ENCODE measurements around the gene CHST15. TPM values are rescaled to one million over a fixed set of nuclear protein-coding genes. Genes with fewer than 3 reads are reported as not detected.

CHST15 gene
- total RNA-seq, 2 experiments from 2014 or later: 0.12 to 0.25 TPM

DNA sequence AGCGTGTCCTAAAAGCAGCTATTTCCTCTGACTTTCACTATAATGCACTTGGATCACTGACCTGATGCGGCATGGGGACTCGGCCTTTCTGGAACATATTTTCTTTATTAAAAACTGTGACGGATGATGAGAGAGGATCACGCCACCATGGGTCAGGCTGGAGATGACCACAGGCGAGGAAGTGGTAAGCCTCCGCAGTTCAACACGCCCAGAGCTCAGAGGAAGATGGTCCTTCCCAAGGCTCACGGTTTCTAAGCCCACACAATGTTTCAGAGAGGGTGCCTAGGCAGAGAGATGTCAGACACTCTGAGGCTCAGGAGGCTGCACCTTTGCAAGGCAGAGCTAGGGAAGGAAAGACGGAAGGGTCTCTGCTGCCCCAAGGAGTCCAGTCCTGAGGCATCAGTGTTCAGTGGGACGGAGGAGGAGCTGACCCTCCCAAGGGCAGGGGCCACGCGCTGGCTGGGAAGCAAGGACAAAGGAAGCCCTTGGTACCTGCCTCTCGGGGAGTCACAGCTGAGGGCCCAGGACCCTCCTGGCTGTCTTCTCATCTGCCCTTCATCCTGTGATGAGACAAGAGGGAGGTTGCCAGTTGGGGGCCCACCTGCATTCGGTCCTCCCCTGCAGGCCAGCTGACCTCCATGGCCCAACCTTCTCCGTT is 9.5 kb downstream of the CHST15 start:
- Mint-ChIP-seq H3K27me3 (peaks cover 5% of the 10 kb centered on the region), H3K4me1 (no peaks in the 10 kb centered on the region), H3K36me3 (no peaks in the 10 kb centered on the region), H3K9me3 (no peaks in the 10 kb centered on the region), H3K4me3 (no peak overlapping the region), H3K27ac (no peak overlapping the region)
- no peak for DNase-seq

DNA sequence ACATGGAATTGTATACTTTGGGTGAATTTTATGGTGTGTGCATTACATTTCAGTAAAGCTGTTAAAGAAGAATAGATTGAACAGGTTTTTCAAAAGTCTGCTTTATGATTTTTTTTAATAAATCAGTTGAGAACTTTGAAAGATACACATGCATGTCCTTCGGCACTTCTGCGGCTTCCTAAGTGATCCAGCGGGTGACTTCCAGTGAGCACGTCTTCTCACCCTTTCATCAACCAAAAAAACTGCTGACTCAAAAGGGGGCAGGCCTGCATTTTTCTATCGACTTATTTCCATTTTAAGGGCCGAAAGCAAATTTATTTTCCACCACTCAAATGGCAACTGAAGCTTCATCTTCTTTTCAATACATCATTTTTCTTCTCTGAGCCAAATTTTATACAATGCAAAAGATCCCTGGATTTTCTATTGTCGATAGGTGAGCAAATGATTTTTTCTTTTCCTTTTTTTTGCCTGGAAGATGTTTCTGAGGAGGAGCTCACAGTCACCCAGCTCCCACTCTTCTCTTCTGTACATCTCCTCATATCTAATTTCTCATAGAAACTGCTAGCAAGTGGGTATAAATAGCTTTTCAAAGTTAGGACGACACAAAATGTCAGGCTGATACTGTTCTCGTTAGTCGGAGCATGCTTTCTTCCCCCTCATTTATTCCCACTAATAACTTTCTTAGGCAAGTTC is 10.2 kb downstream of the CHST15 start:
- H3K36me3 Mint-ChIP-seq: no peaks in the 10 kb centered on the region
- no peak overlapping the region for H3K27ac Mint-ChIP-seq
- H3K27me3 Mint-ChIP-seq: peaks cover under 1% of the 10 kb centered on the region
- no peaks in the 10 kb centered on the region for H3K9me3 Mint-ChIP-seq
- H3K4me3 Mint-ChIP-seq: no peak overlapping the region
- no peak for DNase-seq
- H3K4me1 Mint-ChIP-seq: no peaks in the 10 kb centered on the region

DNA sequence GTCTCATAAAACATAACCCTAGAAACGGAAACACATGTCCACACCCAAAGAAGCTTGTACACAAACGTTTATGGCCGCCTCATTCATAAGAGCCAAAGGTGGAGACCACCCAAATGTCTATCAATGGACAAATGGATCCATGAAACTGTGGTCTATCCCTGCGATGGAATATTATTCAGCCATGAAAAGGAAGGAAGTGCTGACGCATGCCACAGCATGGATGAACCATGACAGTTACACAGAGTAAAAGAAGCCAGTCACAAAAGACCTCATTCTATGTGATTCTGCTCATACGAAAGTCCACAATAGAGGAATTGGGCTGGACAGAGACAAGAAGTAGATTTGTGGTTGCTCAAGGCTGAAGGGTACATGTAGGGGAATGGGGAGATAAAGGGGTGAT is 10.8 kb downstream of the CHST15 start:
- no peaks in the 10 kb centered on the region for H3K9me3 Mint-ChIP-seq
- H3K4me1 Mint-ChIP-seq: no peaks in the 10 kb centered on the region
- no peaks in the 10 kb centered on the region for H3K27me3 Mint-ChIP-seq
- H3K36me3 Mint-ChIP-seq: no peaks in the 10 kb centered on the region
- DNase-seq: no peak
- no peak overlapping the region for H3K4me3 Mint-ChIP-seq
- H3K27ac Mint-ChIP-seq: no peak overlapping the region

DNA sequence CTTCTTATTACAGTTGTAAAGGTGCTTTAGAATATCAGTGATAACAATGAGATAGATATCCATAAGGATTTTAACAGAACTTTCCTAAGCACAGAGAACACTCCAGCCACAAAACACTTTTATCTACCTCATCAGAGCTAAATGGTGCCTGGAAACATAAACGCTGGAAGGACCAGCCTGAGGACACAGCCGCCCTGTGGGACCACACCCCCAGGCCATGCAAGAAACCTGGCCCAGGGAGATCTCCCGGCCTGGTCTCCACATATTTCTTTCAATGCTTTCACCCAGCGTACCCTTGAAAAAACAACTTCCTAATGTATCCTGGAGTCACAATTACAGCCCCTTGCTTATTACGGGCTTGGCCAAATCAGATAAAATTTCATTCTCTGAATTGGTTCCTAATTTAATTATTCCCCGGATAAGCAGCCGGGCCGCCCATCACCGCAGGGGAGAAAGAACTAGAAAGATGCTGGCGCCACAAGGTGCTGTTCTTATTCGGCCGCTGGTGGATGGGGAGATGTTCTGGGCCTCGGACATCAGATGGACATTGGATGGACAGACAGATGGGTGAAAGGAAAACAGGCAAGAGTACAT is 11.8 kb downstream of the CHST15 start:
- H3K4me3 Mint-ChIP-seq: no peak overlapping the region
- H3K27ac Mint-ChIP-seq: no peak overlapping the region
- no peaks in the 10 kb centered on the region for H3K4me1 Mint-ChIP-seq
- no peaks in the 10 kb centered on the region for H3K36me3 Mint-ChIP-seq
- no peaks in the 10 kb centered on the region for H3K27me3 Mint-ChIP-seq
- no peaks in the 10 kb centered on the region for H3K9me3 Mint-ChIP-seq
- no peak for DNase-seq

DNA sequence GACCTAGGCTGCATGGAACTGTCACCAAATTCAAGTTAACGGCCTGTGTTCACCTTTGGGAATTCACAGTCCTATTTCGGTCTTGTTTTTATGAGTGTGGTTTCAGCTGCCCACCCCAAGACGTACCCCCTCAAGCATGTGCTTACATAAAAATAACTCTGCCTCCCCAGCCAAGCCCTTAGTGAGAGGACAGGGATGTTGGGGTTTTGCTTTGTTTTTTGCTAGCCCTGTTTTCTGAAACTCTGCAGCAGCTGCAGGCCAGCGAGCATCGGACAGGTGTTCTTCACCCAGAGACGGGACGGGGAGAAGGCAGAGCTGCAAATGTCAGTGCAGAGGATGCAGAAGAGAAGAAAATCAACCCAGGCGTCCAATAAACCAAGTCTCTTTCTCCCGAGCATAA is 13.5 kb downstream of the CHST15 start:
- no peaks in the 10 kb centered on the region for H3K27me3 Mint-ChIP-seq
- DNase-seq: no peak
- H3K4me1 Mint-ChIP-seq: no peaks in the 10 kb centered on the region
- no peaks in the 10 kb centered on the region for H3K9me3 Mint-ChIP-seq
- no peaks in the 10 kb centered on the region for H3K36me3 Mint-ChIP-seq
- H3K27ac Mint-ChIP-seq: no peak overlapping the region
- no peak overlapping the region for H3K4me3 Mint-ChIP-seq

DNA sequence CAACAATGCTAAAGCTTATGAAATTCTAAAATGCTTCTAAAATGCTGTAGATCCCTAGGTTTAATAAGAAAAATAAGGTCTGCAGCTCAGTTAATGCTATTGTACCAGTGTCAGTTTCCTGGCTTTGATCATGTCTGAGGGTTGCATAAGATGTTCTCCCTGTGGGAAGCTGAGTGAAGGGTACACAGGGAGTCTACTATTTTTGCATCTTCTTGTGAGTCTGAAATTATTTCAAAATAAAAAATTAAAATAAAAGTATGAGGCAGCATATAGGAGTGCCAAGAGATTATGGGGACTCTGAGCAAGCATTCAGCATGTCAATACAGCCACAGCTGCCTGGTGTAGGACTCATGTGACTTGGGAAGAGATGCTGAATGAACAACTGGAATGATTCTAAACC is 14.7 kb downstream of the CHST15 start:
- Mint-ChIP-seq H3K4me1 (peaks cover 2% of the 10 kb centered on the region), H3K4me3 (no peak overlapping the region), H3K27me3 (no peaks in the 10 kb centered on the region), H3K9me3 (no peaks in the 10 kb centered on the region), H3K36me3 (no peaks in the 10 kb centered on the region), H3K27ac (no peak overlapping the region)
- no peak for DNase-seq

DNA sequence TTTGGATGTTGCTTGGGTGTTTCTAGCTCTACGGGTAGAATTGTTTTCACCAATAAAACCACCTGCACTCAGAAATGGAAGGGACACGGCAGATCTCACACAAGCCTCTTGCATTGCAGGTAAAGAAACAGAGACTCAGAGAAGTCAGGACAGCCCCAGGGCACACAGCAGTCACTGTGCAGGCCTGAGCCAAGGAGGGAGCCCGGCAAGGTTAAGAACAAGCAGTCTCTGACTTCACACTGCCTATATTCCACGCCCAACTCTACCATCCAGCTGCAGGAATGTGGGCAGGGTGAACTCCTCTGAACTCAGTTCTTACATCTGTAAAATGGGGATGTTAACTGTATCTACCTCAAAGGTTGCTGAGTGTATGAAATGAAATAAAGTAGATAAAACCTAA is 15.4 kb downstream of the CHST15 start:
- Mint-ChIP-seq H3K4me1 (peaks cover 2% of the 10 kb centered on the region), H3K27me3 (no peaks in the 10 kb centered on the region), H3K9me3 (no peaks in the 10 kb centered on the region), H3K4me3 (no peak overlapping the region), H3K27ac (no peak overlapping the region), H3K36me3 (no peaks in the 10 kb centered on the region)
- DNase-seq: no peak

DNA sequence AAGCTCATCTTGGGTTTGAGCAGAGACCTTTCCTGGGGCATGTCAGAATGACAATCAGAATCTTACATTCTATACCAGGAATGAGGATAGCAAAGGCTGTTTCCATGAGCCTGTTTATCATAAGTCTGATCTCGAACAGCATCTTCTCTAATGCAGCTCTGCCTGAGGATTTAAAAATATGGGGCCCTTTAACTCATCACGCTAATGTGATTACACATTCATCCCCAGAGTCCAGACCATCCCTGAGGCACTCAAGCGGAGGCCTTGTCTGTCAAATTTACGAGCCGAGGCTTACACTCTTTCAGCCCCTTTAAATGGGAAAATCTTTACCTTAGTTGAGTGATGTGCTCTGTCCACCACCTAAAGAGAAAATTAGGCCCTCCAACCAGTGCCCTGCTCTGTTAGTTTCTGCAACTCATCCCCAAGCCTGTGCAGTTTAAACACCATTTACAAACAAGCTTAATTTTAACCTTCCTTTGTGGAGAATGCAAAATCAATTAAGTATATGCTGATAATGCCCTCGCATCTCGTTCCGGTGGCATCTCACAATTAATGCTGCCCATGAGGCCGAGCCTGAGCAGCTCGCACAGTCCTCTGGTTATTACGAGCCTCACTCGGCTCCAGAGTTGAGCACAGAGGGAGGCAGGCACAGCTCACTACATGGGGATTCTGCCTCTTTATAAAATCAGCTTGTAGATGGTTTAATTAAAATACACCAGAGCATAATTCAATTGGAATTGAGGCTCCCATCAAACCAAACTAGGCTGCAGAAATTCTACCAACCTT is 16.0 kb downstream of the CHST15 start:
- no peak overlapping the region for H3K27ac Mint-ChIP-seq
- H3K9me3 Mint-ChIP-seq: no peaks in the 10 kb centered on the region
- no peaks in the 10 kb centered on the region for H3K27me3 Mint-ChIP-seq
- H3K36me3 Mint-ChIP-seq: no peaks in the 10 kb centered on the region
- no peak for DNase-seq
- no peak overlapping the region for H3K4me3 Mint-ChIP-seq
- H3K4me1 Mint-ChIP-seq: peaks cover 2% of the 10 kb centered on the region

DNA sequence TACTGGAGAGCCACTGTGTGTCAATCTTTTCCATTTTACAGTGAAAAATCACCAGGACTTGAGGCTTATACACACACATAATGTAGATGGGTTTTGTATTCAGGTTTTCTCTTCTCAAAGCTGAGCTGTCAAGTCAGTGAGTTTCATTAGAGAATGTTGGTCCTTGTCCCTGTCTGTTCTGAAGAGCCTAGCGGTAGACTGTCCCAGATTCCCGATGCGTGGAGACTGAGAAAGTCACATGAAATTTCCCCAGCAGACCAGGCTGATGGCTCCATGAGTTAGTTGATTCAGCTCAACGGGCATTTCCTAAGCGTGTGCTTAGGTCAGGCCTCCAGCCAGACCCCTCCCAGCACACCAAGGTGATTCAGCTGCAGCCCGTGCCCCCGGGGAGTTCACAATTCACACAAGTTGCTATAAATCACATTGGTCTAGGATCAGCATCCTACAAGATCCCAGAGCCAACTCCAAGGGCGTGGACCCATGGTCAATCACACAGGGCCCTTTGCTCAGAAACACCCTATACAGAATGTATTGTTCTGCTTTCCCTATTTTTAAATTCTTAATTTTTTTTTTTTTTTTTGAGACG is 17.2 kb downstream of the CHST15 start:
- no peak for DNase-seq
- Mint-ChIP-seq H3K27me3 (no peaks in the 10 kb centered on the region), H3K4me1 (peaks cover 2% of the 10 kb centered on the region), H3K36me3 (no peaks in the 10 kb centered on the region), H3K27ac (no peak overlapping the region), H3K9me3 (no peaks in the 10 kb centered on the region), H3K4me3 (no peak overlapping the region)

DNA sequence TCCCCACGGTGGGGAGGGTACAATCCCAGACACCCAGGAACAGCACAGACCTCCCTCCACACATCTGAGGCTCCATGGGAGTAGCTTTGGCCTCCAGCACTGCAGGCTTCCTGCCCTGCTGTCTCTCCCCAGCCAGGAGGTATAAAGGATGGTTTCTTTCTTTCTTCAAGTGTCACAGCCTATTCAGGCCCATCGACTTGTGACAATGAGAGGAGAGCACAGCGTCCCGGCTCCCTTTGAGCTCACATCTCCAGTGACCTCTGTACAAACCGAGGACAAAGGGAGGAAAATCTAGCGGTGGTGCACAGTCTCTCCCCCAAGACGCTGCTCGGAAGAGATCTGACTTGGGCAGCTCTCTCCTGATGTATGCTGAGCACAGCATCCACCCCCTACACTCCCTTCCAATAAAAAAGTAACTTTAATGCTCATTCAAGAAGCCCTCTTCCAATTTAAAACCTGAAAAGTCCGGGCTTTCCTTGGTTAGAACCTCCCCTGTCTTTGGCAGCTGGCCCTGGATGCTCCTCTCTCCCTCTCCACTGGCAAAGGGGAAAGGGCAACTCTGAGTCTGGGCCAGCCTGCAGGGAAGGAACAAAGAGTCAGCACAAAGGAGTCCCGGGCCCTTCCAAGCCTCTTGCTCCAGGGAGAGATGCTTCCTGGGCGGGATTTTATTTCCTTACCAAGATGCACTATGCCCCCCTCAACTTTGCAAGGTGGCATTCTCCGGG is 18.0 kb downstream of the CHST15 start:
- peaks cover 2% of the 10 kb centered on the region for H3K4me1 Mint-ChIP-seq

DNA sequence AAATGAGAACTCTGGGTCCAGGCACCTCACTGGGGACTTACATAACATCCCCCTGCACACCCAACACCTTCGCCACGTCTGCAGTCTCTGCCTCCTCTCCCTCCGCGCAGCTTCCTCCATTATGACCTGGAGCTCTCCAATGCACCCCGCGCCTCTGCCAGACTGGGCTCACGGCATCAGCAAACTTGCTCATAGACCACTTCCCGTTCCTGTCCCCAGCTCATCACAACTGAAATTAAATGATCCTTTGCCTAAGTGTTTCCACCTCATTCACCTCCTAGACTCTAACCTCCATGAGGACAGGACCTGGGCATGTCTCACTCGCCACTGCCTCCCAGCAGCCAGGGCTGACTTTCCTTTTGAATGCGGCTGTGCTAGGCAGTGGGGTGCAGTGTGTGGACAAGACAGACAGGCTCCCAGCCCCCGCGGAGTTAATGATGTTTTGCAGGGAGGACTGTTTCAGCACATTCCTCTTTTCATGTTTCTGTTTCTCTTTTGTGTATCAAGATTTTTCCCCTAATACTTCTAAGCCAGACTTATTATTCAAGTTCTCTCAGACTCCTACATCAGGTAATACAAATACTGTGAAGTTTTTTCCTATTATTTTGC is 18.8 kb downstream of the CHST15 start:
- Mint-ChIP-seq H3K4me1 (peaks cover 2% of the 10 kb centered on the region), H3K9me3 (no peaks in the 10 kb centered on the region), H3K27me3 (no peaks in the 10 kb centered on the region), H3K4me3 (no peak overlapping the region), H3K36me3 (no peaks in the 10 kb centered on the region), H3K27ac (no peak overlapping the region)
- DNase-seq: no peak

More for the DNA sequence above, 18.0 kb downstream of the CHST15 start:
- no peak for DNase-seq
- H3K4me3 Mint-ChIP-seq: no peak overlapping the region
- H3K36me3 Mint-ChIP-seq: no peaks in the 10 kb centered on the region
- H3K27me3 Mint-ChIP-seq: no peaks in the 10 kb centered on the region
- H3K9me3 Mint-ChIP-seq: no peaks in the 10 kb centered on the region
- H3K27ac Mint-ChIP-seq: no peak overlapping the region

DNA sequence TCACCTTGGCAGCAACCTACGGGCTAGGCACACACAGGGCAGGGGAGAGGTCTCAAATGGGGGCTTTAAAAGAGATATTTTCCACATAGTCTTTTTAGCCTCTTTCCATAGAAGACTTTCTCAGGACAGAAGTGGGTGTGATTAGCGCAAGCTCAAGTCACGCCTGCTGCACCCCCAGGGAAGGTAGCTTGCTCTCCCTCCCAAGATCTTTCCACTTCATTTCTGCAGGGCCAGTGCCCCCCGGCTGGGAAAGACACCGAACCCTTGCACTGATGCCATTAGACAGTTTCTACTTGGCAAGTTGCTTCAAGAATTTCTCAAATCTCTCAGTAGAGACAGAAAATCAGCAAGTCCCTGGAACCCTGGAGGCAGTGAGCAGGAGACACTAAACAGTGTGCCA is 19.4 kb downstream of the CHST15 start:
- H3K4me3 Mint-ChIP-seq: no peak overlapping the region
- peaks cover 2% of the 10 kb centered on the region for H3K4me1 Mint-ChIP-seq
- H3K27ac Mint-ChIP-seq: no peak overlapping the region
- no peak for DNase-seq
- no peaks in the 10 kb centered on the region for H3K9me3 Mint-ChIP-seq
- no peaks in the 10 kb centered on the region for H3K27me3 Mint-ChIP-seq
- no peaks in the 10 kb centered on the region for H3K36me3 Mint-ChIP-seq

DNA sequence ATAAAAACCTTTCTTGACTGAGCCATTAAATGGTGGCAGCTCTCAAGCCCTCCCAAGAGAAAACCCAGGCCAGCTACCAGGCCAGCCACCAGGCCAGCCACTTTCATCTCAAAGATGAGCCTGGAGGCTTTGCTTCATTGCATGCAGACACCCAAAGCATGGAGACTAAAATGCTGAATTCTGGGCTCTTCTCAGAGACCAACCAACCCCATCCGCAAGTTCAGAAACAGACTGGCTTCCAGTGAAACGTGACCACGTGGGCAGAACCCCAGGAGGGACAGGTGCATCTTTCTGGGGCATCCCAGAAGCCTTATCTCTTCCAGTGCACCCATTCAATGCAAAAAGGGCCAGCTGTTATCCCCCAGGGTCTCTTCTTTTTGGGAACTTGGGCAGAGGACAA is 20.9 kb downstream of the CHST15 start:
- Mint-ChIP-seq H3K9me3 (no peaks in the 10 kb centered on the region), H3K4me1 (peaks cover 2% of the 10 kb centered on the region), H3K27ac (no peak overlapping the region), H3K27me3 (no peaks in the 10 kb centered on the region), H3K36me3 (no peaks in the 10 kb centered on the region), H3K4me3 (no peak overlapping the region)
- DNase-seq: no peak

DNA sequence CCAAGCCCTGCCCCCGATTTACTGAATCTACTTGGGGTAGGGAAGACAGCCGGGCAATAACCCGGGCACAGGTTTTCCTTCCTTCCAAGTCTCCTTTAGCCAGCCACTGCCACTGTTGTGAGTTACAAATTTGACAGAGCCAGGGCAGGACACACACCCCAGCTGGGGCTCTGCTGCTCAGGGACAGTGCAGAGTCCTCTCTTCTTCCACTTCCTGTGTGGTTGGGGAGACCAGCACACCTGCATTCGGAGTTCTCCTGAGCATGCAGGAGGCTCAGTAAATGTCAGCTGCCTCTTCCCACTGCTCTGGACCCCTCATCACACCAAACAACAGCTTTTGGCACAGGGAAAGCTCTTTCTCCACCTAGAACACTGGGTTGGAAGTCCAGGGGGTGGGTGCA is 21.3 kb downstream of the CHST15 start:
- H3K9me3 Mint-ChIP-seq: no peaks in the 10 kb centered on the region
- no peaks in the 10 kb centered on the region for H3K27me3 Mint-ChIP-seq
- DNase-seq: no peak
- no peak overlapping the region for H3K27ac Mint-ChIP-seq
- H3K4me1 Mint-ChIP-seq: peaks cover 2% of the 10 kb centered on the region
- H3K36me3 Mint-ChIP-seq: no peaks in the 10 kb centered on the region
- H3K4me3 Mint-ChIP-seq: no peak overlapping the region
